ENCODE results near the gene WNT9A.
A peak's percentile ranks its signal among the peaks of the same experiment; 100 is the strongest.

WNT9A gene

DNA sequence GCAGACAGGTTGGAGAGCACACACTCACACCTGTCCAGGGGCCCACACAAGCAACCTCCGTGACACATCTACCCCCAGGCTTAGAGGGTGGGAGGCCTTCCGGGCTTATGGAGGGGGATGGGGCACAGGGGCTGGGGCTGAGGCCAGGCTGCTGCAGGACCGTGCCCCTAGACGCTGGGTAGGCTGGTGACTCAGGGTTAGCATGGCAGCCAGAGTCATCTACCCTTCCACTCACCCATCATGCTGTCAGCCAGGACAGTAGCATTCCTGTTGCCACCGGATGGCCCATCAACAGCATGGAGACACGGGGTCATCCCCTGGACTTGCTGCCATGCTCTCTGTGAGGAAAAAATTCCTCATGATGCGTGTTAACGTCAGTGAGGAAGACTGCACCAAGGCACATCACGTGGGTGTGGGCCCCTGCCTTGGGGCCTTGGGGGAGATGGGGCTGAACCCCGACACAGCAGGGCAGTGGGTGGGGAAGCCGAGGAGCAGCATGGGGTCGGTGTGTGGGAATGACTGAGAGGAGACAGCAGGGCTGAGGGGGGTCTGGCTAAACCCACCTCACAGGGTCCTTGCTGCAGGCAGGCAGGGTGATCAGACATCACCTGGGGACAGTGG, 52.8 kb downstream of the WNT9A start:
- no peak for DNase-seq

DNA sequence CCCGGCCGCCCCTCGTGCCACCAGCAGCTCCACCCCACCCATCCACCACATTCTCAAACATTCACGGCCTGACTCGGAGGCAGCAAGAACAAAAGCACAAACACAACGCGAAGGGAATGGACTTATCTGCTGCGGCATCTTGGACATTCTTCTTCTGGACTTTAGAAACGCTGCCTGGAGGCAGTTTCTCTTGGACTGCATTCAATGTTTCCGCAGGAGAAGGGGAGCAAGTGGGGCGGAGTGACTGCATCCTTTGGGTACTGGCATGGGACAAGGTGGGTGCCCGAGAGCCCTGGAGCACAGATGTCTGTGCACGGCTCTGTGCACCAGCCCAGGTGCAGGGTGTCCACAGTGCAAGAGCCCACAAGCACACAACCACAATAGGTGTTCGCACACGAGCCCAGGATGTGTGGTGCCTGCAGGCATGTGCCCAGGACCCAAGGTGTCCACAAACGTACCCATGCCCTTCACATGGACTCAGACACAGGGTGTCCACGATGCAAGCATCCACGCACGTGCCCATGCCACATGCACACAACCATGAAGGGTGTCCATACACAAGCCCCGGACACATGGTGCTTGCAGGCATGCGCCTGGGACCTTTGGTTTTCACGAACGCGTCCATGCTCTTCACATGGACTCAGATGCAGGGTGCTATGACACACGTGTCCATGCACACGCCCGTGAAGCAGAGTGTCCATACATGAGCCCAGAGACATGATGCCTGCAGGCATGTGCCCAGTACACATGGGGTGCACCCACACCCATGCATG, 53.6 kb downstream of the WNT9A start:
- no peak for DNase-seq

DNA sequence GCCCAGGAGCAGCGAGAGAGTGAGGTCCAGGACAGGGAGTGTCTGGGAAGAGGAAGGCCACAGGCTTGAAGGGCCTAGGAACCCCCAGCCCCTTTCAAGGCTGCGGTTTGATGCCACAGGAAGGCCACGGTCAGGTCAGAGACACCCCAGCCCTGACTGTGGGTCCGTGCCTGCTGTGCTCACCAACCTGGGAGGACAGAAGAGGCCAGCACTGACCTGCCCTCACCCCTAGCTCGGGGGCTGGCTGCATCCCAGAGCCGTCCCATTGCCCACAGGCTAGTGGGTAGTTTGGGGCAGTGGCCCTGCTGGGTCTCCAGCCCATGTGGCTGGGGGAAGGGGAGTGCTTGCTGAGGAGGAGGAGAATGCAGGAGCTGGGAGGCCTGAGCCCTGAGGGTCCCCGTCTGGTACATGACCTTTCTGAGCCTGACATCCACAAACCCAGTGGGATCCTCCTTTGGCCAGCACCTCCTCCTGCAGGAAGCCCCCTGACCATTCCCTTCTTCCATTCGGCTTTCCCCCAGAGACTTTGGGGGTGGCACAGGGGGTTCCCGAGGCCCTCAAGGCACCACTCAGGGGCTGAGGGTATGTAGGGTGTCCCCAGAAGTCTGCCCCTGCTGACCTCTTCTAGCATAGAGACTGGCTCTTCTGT, 54.3 kb downstream of the WNT9A start:
- no peak for DNase-seq

DNA sequence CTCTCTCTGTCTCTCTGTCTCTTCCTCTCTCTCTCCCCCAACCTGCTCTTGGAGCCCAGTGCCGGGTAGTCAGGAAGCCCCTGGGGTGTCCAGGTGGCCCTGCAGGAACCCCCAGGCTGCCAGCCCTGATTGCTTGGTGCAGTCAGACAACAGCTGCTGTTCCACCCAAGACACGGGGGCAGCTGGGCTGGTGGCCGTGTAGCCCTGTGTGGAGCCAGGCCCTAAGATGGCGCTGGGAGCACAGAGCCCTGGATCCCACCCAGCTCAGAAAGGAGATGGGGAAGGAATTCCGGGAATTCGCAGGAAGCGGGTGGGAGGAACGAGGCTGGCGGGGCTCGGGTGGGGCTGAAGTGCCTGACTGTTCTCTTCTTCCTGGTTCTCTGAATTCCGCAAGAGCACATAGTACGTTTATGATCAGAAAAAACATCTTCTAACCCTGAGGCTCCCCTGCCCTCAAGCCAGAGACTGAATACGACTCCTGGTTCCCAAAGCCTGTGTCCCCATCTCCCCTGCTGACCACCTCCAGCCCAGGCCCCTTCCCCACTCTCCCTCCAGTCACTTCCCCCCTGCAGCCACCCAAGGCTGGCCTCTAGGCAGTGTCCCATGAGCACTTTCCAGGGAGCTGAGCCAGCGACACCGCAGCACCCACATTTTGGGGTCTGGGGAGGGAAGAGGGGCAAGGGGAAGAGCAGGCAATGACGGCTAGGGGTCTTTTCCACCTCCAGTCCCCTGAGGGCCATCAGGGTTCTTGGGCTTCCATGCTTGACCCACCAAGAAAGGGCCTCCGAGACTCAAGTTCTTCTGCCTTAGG, 55.0 kb downstream of the WNT9A start:
- no peak for DNase-seq

DNA sequence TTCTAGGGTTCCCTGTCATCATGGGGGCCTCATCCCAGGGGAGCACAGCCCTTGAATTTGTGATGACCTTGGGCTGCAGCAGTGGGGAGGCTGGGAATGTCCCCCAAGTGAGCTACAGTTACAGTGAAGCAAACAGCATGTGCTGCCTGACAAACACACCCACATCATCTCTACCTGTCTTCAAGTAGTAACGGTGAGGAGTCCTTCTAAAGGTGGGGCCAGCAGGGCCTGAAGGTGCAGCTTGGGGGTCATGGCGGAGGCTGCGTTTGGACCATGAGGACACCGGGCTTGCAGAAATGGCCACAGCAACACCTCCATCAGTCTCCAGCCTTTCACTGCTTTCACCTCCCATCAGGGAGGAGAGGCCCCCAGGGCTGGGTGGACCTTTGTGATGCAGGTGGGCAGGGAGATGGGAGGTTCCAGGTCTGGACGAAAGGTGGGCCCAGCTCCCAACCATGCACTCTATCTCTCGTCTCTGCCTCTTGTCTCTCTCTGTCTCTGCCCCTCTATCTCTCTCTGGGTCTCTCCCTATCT, 55.7 kb downstream of the WNT9A start:
- no peak for DNase-seq

DNA sequence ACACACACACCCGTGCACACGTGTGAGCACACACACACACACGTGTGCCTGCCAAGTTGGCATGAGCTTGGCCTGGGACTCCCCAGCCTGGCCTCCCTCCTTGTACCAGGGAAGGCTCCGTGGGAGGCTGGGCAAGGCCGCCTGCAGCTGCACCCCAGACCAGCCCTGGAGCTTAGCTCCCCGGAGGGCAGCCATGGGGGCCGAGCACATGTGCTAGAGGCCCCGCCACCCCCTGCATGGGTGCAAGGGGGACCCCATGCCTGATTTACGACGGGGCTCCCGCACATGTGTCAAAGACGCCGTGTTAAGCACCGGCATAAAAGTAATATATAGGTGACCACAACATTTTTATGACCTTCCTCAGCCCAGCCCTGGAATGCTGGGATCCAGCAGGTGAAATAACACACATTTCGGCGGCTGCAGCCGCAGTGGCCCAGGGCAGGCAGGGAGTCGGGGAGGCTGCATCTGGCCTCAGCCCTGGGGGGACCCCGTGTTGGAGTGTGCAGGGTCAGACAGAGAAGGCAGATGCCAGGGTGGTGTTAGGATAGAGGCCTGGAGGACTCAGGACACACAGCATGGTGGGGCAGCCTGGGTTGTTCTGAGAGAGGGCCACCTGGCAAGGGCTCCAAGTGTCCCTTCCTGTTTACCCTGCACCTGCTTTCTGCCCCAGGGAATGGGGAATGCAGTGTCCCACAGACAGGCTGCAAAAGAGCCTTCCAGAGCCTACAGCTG, 56.3 kb downstream of the WNT9A start:
- DNase-seq, result no peak

DNA sequence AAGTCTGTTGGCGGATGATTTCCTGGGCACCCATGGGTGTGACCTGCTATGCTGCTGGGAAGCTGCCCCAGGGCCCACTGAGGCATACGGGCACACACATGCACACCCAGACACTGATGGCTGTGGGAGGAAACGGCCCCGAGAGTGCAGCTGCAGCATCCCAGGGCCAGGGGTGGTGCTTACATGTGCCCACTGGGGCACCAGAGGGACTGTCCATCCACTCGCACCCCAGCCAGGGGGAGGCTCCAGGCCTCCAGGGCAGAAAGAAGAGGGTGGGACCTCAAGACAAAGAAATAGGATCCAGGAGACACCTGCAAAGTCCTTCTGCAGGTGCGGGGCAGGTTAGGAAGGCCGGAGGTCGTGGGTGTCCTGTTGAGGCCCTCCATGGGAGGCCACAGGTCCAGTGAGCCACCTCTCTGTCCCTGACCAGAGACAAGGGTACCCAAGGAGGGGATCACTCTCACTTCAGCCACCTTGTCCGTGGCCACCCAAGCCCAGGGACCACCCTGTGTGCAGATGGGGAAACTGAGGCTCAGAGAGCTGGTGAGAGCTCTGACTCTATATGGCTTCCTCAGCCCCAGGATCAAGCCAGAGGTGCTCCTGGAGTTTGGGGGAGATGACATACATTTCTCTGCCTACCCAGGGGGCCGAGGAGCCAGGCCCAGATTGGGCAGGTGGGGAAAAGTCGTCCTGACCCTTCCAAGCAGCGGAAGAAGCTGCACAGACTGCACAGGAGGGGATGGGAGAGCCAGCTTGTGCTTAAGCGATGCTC, 57.1 kb downstream of the WNT9A start:
- DNase-seq, result no peak

DNA sequence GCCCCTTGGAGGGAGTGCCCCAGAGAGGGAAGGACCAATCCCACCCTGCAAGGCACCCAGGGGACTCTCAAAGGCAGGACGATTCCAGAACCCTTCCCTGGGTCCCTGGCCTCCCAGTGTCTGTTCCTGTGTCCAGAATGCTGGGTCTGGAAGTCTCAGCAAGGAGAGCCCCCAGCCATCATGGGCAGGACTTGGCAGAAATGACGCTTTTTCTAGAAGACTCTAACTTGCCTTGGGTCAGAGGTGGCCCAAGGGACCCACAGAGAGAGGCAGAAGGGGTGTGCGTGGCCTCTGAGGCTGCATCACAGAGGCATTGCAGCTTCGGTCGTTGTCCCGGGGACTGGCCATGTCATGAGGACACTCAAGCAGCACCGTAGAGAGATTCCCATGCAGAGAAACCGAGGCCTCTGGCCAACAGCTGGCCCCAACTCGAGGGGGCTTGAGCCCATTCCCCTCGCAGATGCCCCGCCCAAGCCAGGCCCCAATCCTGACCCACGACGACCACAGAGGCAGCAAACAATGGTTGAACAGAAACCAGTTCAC, 57.8 kb downstream of the WNT9A start:
- DNase-seq, result no peak

DNA sequence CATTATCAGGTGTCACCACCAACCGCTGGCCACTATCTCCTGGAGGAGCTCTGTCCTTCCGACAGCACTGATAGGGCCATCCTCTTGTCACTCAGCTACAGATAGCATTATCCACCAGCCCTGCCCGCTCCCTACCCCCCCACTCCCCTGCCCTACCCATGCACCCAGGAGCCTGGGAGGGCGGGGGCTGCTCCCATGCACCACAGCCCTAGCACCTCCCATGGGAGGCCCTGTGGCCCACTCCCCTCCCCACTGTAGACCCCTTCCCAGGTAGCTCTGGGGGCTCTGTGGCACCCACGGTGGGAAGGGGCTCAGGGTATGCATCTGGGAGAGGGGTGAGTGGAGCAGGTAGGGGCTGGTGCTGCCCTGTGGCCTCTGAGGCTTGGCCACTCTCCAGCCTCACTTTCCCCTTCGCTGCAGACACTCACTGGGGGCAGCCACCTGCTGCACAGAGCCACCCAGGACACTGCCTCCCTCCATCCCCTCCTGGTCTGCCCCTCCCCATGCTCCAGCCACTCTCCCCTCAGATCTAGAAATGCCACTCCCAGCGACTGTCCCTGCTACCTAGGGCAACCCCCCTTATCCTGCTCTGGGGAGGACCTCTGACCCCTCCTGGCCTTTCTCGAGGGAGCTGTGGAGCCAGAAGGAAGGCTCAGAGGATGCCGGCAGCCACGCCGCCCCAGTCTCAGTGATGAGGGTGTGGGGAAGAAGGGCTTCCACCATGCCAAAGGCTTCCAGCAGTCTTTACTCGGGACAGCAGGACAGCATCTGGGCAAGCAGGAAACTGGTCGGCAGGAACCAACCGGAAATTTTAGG, 58.5 kb downstream of the WNT9A start:
- no peak for DNase-seq

DNA sequence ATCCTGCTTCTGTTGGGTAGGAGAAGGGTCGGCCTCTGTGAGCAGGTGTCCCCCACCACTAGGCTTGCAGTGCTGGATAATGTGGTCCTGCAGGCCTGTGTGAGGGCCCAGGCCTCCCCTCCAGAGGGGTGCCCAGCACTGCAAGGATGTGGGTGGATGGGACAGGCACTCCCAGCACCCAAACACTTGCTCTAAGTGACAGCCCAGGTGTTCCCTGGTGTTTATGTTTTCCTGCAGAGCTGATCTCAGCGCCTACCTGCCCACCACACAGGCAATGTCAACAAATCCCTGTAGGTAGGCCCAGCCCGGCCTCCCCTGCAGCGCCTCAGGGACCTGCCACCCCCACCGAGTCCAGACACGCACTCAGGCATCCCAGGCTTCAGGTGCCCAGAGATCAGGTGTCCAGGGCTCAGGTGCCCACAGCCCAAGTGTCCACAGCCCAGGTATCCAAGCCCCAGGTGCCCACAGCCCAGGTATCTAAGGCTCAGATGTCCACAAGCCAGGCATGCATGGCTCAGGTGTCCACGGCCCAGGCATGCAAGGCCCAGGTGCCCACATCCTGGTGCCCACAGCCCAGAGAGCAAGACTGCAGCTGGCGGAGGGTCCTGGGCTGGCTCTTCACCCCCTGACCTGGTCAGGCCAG, 59.2 kb downstream of the WNT9A start:
- DNase-seq, result no peak

DNA sequence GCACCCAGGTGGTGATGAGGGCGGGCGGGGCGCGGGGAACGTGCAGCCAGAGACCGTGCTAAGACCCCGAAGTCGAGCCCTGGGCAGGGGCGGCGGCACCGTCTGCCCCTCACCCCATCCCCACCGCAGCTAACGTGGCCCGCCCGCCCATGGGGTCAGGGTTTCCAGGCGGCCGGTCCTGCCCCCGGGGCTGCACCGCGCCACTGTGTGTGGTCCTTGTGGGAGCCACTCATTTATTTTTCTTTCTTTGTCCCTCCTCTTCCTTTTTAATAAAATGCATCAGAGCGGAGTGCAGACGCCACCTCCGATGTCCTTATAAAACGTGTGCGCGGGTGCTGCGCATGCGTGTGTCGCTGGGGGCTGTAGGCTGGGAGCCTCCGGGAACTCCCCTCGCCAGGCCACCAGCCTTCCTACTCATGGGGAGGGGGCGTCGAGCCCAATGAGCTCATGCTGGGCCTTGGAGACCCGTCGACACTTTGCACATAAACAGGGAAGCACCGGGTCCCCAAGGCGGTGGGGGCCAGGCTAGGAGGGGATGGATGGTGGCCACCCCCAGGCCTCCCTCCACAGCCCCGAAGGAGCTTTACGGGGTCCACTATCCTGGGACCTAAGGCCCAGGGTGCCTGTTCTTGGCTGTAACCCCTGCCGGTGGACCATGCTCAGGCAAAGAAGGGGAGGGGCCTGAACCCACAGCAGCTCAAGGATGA, 59.9 kb downstream of the WNT9A start:
- DNase-seq, result peak; percentile 68

DNA sequence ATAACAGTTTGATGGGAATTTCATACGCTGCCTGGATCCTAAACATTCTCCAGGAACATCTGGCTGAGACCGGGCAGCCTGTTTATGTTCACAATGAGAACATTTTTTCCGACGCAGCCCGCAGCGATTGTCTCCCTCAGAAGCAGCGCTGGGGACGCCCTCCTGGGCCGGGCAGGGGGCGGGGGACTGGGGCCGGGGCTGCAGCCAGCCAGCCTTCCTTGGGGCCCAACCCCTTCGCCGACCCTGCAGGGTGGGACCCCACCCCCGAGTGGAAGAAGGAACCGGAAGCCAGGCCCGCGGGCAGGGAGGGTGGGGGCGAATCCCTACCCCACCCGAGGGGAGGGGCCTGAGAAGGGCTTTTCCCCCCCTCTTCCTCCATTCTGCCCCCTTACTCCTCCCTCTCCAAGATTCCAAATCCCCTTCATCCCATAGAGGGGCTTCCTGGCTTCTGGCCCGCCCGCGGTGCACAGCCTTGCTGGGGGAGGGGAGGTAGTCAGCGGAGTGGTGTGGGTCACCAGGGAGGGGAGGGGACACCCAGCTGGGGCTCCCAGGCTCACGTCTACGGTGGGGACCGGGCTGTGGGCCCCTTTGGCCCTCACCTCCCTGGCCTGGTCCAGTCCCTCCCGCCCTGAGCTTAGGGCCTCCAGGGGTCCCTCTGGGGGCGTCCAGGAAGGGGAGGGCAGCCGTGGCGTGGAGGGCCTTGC, 60.6 kb downstream of the WNT9A start:
- peak; percentile 48 for DNase-seq

DNA sequence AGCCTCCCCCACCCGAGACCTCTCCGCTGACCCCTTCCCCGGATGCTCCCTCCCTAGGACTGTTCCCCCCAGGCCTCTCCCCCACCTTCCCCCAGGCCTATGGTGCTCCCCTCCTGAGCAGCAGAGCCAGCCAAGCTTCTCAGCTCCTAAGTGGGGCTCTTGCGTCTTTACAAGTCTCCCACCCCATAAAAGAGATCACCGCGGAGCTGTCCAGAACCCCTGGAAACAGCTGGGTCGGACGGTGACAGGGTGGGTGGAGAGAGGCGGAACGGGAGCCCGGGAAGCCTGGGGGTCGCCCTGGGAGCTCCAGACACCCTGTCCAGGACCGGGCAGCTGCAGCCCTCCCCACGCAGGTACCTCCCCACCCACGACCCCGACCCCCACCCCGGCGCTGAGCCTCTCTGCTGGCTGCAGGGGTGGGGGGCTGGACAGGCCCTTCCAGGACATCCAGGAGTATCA, 61.2 kb downstream of the WNT9A start:
- DNase-seq, result no peak

DNA sequence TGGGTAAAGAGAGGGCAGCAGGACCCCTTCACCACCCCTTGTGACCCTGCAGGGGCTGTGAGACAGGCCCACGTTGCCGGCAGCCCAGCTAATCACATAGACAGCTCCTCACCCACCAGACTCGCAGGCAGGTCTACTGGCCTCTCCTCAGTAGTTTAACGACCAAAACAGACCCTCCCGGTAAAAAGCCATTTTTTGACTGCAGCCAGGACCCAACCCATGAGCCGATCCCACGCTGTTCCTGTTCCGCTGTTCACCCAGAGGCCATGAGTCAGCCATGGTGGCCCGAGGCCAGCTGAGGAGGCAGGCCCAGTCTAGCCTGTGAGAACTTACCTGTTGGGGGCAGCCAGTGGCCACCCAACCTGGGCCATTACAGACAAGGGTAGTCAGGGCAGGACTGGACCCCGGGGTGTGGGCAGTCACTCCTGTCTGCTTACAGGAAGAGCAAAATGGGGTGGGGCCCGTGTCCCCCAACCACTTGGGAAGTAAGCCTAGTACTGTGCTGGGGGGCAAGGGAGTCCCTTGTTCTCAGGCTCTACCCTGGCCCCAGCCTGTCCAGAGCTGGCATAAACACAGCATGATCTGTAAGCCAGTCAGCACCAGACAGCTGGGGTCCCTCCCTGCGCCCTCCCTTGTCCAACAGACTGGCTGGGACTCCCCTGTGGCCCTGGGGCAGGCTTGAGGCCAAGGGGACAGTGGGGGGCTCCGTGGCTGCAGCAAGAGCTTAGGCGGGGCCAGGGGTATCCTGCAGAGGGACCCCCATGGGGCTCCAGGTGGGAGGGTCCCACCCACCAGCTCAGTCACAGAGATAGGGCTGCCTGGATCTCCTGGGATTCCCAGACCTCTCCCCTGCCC, 61.9 kb downstream of the WNT9A start:
- DNase-seq, result no peak

DNA sequence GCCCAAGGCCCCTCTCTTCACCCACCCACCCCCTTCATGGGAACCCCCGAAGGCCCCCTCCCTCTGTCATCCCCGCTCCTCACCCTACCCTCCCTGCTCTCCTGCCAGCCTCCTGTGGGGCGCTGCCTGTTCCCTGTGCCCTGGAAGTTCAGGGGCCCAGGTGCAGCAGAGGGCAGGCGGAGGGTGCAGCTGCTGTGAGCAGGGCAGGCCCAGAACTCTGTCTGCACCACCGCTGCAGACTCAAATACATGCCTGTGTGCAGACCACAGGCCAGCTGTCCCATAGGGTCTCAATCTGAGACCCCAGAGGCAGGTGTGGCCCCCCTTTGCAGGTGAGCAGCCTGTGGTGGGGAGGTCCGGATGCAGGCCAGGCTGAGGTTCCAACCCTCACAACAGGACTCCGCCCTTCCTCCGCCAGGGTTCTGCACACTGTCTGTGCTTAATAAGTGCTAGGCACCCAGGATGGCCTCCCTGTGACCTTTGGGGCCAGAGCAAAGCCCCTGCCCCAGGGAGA, 62.5 kb downstream of the WNT9A start:
- DNase-seq, result peak; percentile 35

DNA sequence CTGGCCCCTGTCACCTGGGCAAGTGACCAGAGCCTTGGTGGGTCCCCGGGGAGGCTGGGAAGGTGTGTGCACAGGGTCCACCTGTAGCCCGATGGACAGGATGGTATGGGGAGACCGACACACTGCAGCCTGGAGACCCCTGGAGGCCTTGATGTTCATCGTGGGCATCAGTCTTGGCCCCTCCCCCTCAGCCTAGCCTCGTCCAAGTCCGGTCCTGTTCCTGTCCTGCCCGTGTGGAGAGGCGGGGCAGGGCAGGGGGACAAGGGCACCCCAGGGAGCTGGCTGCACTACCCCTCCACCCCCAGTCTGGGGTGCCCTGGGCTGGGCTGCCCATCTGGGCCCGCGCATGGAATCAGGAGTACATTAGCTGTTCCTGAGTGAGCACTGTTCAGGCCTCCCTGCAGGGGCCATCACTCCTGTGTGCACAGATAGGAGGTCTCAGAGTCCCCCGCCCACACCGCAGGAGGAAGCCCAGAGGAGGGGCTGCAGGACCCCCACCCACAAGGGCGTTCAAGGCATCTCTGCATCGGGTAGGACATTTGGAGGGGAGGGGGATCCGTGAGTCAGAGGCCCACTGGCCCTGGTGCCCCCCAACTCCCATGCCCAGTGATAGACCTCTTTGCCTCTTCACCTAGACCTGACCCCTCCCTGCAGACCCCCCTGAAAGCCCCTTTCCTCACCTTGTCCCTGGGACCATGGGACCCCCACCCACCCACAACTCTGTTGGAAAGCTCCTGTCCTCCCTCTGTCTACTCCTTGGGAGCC, 63.2 kb downstream of the WNT9A start:
- no peak for DNase-seq

Measured in CD4-positive, alpha-beta T cell treated with Interleukin-12 subunit alpha and Interleukin-12 subunit beta, for 1 hour (primary cell).